Ishikawa (cell line): Measurements from ENCODE around the gene RAD50.

Experiments
- CEBPB ChIP-seq: IDR thresholded peaks from 2 replicates; pipeline ENCODE4 v1.6.1; 2012
- CREB1 ChIP-seq: IDR thresholded peaks from 2 replicates; pipeline ENCODE4 v1.6.1; 2012; ENCODE audit warnings: low read depth
- EP300 ChIP-seq: IDR thresholded peaks from 2 replicates; pipeline ENCODE4 v1.6.1; 2012; ENCODE audit warnings: borderline replicate concordance
- FOXM1 ChIP-seq: IDR thresholded peaks from 2 replicates; pipeline ENCODE4 v1.6.1; 2012; ENCODE audit warnings: low read depth, borderline replicate concordance
- TAF1 ChIP-seq: IDR thresholded peaks from 2 replicates; pipeline ENCODE4 v1.6.1; 2012; ENCODE audit warnings: low read depth, mild to moderate bottlenecking
- TF ChIP-seq, protein P1 (sequence below): IDR thresholded peaks from 2 replicates; pipeline ENCODE4 v1.6.1; 2012
- TF ChIP-seq, protein P2 (sequence below): IDR thresholded peaks from 2 replicates; pipeline ENCODE4 v1.6.1; 2012

- TF ChIP-seq, protein P1, sequence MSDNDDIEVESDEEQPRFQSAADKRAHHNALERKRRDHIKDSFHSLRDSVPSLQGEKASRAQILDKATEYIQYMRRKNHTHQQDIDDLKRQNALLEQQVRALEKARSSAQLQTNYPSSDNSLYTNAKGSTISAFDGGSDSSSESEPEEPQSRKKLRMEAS: no peak
- TF ChIP-seq CEBPB (no peak), EP300 (no peak), CREB1 (no peak), FOXM1 (no peak), TAF1 (no peak)
- TF ChIP-seq, protein P2, sequence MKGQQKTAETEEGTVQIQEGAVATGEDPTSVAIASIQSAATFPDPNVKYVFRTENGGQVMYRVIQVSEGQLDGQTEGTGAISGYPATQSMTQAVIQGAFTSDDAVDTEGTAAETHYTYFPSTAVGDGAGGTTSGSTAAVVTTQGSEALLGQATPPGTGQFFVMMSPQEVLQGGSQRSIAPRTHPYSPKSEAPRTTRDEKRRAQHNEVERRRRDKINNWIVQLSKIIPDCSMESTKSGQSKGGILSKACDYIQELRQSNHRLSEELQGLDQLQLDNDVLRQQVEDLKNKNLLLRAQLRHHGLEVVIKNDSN: no peak
These were observed 112.7 kb downstream of the RAD50 start for GRCh38 chr5:132669455-132669820.
